C4-2B (cell line): ENCODE results near the gene PLEKHM3.

Experiments used
- H3K27ac ChIP-seq: fragments of 450-650 bp; 2 replicates; pipeline ENCODE4 v1.5.1; 2017
- CTCF ChIP-seq: fragments of 450-650 bp; conservative IDR thresholded peaks from 2 replicates; pipeline ENCODE4 v1.5.1; 2017; ENCODE audit warnings: mild to moderate bottlenecking
- ZFX ChIP-seq: fragments of 450-650 bp; IDR thresholded peaks from 2 replicates; pipeline ENCODE4 v1.6.1; 2017

PLEKHM3 gene

DNA sequence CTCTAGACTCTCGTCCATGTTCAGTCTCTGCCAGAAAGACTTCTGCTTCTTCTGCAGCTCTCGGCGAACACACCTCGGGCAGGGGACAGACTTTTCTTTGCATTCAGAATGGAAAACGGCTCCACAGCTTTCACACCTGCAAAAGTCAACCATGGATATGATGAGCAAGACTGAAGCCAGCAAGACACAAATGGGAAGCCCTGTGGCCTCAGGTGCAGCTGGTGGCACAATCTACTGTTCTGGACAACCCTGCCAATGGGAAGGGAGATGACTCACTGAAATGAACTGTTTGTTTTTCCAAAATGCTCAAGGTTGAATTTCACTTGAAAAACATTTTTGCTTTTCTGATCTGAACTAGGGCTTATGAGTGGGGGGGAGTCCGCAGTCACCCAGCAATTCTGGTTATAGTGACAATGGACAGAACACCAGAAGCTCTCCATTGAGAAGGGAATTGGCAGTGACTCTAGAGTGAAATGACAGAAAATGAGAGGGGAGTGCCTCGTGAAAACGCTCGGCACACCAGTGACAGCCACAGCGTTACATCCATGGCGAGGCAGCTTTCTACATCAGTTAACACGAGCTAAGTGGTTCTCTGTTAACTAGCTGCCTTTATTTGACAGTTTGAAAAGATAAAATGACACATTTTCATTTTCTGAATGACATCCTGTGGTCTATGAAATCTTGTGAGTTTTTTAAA lies 196.8 kb downstream of the PLEKHM3 start:
- peak overlapping the region; percentile 23; the same call in 1 of the 2 replicates for H3K27ac ChIP-seq
- TF ChIP-seq ZFX (no peak), CTCF (no peak)

DNA sequence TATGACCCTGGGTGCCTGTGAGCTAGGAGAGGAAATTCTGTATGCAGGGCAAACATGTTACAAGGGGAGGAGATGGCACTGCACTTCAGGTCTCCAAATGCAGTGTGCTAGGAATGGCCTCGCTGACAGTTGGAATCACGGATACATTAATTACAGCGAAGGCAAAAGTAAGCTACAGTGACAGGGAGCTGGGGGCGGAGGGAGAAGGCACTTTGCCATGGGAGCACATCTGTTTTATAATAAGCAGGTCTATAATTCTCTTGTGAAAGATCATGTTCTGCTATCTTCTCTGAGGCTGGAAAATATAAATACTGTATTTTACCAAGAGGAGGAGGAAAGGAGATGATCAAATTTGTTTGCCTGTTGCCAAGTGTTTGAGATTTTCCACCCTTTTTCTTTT lies 199.3 kb downstream of the PLEKHM3 start:
- TF ChIP-seq CTCF (no peak), ZFX (no peak)
- H3K27ac ChIP-seq: no peak overlapping the region

DNA sequence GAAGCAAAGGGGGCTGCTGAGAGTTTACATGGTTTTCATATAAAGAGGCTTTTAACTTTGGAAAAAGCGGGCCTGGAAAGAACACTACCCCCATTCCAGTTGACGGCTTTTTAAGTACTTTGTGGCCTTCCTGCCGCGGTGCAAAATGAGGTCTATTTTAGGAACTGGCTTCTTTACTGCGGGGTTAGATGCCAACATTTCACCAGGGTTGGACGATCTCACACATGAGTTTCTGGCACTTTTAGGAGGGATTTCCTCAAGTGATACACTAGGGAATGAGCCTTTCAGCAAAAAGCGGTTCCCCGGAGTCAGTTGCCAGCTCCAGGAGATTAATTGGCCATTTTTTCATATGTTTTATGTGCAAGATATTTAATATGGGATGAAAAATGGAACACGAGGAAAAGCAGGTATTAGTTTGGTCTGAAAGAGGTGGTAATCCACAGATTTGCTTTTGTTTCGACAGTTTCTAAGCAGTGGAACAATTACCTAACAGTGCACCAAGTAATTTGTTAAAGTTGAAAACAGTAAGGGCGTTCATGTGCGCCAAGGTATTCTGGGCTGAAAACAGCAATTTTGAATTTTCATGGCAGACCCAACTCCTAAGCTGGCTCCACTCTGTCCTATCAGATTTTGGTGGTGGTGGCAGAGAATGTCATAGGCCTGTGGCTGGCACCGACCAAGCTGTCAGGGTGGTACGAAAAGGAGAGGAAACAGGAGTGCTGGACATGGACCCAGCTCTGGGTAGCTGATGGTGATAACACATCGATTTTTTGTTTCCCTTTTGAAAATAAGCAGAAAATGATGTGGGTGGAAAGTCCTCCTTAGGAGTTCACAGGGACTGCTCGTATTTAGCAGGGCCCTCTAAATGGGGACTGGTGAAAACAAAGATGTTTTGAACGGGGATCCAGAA lies 200.0 kb downstream of the PLEKHM3 start:
- TF ChIP-seq ZFX (no peak), CTCF (no peak)
- H3K27ac ChIP-seq: no peak overlapping the region

- no peak overlapping the region for H3K27ac ChIP-seq
- TF ChIP-seq CTCF (no peak), ZFX (no peak)
Measured at GRCh38 chr2:207823865-207824264, 201.5 kb downstream of the PLEKHM3 start.

DNA sequence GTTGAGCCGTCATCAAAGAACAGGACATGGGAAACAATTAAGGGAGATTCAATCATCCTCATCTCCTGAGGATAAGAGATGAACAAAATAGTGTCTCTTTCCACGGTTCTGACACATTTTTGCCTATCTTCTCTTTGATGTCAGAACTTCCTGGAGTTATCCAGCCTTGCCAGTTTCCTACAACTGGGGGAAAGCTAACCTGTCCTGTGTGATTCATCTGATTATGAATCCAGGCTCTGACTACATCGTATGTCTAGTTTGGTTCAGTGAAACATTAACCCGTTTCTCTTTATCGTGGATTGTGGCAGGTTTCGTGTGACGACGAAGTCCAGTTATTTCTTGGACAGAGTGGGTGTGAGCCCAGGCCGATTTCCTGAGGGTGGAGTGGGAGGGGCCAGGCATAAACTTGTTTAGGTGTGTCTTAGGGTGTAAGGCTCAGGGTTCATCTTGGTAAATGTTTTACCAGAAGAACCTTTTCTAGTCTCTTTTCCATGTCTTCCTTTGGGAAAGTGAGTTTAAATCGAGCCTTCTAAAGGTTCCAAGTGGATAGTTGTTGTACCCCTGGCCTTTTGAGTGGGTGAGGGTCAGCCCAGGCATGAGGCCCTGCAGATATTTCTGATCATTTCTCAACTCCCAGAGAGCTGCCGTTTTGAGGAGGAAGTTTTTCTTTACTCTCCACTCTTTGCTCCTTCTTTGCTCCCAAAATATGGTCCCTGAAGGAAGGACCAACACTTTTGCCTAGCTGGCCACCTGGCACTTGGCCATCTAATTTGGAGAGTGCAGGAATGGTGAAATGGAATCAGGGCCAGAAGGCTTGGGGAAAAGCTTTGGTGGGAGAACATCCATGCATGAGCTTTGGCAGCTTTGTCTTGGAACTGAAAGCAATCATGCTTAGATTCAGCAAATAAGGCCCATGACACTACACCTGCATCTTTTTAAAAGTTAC lies 205.2 kb downstream of the PLEKHM3 start:
- no peak overlapping the region for H3K27ac ChIP-seq
- TF ChIP-seq CTCF: no peak
- no peak for TF ChIP-seq ZFX

GRCh38 chr2:207819021-207819797 lies 206.1 kb downstream of the PLEKHM3 start:
- TF ChIP-seq CTCF: no peak
- TF ChIP-seq ZFX: no peak
- no peak overlapping the region for H3K27ac ChIP-seq
